Fibroblast of villous mesenchyme (primary cell): Measurements from ENCODE around the gene PRR5. TPM values are rescaled to one million over a fixed set of nuclear protein-coding genes. Genes with fewer than 3 reads are reported as not detected.

ENCODE experiments used
- DNase-seq: peaks from one replicate; pipeline ENCODE4 v3.0.0-alpha.2; 2010; ENCODE audit warnings: low read depth
- H3K4me3 ChIP-seq: 2 replicates; pipeline ENCODE4 v1.5.1; 2011; ENCODE audit warnings: low read depth, mild to moderate bottlenecking, low read length
- CTCF ChIP-seq: IDR thresholded peaks from 2 replicates; pipeline ENCODE4 v1.5.1; 2012; ENCODE audit warnings: low read depth, mild to moderate bottlenecking, low read length; ENCODE audit not compliant: insufficient read depth
- total RNA-seq: library from RNA; depleted of rRNA; stranded (reverse); fragments of >200 nt; gene quantifications from 2 replicates; pipeline ENCODE4 v1.2.3, GENCODE V29; 2012

PRR5 gene
- total RNA-seq, 1 donor = 16.4 TPM

GRCh38 chr22:44734278-44734677, 32.3 kb downstream of the PRR5 start:
- no peak overlapping the region for H3K4me3 ChIP-seq
- no peak for DNase-seq
- no peak for TF ChIP-seq CTCF

- DNase-seq = no peak
- no peak overlapping the region for H3K4me3 ChIP-seq
- no peak for TF ChIP-seq CTCF
Measured at GRCh38 chr22:44734801-44735517, 33.0 kb downstream of the PRR5 start.

DNA sequence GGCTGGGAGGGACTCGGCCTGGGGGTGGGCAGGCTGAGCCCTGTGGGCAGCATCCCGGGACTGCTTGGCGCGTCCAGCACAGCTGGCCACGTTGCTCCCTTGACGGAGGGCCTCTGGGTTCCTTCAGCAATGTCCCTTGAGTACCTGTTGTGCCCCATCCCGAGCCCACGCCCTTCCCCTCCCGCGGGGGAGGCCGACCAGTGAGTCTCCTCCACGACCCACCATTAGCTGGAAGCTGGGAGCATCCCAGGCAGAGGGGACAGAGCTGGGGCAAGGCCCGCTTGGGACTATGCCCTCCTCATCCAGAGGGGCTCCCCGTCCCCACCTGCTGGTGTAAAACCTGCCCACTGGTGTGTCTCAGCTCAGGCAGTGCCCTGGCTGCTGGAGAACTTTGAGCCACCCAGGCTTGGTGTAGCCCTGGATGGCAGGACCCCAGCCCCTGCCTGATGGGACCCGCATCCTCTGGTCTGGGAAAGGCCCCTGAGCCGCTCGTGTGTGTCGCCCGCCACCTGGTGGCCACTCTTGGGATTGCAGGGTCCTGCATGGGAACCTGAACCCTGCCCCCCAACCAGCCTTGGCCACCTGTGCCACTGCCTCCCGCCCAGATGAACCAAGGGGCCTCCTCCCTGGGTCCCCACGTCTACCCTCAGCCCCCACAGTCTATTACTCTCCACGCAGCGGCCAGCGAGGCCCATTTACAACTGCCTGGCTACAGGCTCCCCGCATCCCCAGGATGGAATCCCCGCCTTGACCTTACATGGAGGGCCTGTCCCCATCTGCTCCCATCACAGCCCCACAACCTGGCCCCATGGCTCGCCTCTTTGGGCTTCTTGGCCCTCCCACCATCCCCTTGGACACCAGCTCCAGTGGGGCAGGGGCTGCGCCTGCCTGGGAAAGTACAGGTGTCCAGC, 33.8 kb downstream of the PRR5 start:
- peak; percentile 56 for DNase-seq
- TF ChIP-seq CTCF = peak; percentile 70

GRCh38 chr22:44736581-44737405, 34.8 kb downstream of the PRR5 start:
- DNase-seq = no peak
- no peak overlapping the region for H3K4me3 ChIP-seq
- TF ChIP-seq CTCF = no peak

More for the DNA sequence above, 33.8 kb downstream of the PRR5 start:
- no peak overlapping the region for H3K4me3 ChIP-seq

DNA sequence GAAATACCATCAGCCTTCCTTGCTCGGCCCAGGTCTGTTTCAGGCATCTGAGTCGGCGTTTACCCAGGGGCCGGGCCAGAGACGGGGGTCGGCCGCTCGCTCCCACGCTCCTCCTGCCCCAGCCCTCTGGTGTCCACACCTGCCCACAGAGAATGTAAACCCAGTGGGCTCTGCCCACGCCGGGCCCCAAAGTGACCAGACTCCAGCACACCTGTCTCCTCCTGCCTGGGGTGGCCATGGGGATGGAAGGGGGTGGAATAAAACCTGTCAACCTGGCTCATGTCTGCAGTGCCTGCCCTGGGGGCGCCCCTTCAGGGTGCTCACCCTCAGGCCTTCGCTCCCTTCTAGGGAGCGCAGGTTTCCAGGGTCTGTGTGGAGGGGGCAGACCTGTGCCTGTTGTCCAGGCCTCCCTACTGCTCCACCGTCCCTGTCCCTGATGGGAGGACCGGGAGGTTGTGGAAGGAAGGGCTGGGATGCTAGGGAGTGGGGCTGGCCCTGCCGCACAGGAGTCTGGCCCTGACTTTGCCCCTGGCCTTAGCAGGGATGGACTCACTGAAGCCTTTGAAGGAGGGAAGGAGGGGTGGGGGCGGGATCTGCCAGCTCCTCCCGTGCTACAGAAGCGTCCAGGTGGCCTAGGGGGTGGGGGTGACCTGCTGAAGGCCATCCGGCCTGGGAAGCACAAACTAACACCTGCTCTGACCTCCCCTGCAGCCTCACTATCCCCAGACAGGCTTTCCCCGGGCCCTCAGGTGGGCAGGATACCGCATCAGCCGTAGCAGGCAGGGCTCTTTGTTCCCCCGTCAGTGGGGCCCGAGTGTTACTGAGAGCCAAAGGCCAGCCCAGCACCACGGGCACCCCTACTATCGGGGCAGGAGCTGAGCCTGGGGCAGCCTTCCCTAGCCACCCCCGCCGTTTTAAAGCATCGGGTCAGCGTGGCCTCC, 35.7 kb downstream of the PRR5 start:
- DNase-seq = no peak
- no peak for TF ChIP-seq CTCF
- H3K4me3 ChIP-seq = no peak overlapping the region
